ENCODE data around the gene SORCS2.

Gene SORCS2
- 0 to 0.19 (median 0) reads per million in 9 experiments for total RNA-seq

GRCh38 chr4:7192252-7193029 is at the start of gene SORCS2:
TSS of gene SORCS2 (plus strand) at chr4:7192538.
- no peaks in the 10 kb centered on the region for H3K36me3 Mint-ChIP-seq (ENCODE audit: insufficient read depth)
- H3K4me3 Mint-ChIP-seq = peak within 1 kb of the TSS; percentile 60 to 64
- H3K27me3 Mint-ChIP-seq = peaks cover 64 to 91% of the 10 kb centered on the region in 2 donors
- ATAC-seq (replicated peaks) (peak; percentile 94), DNase-seq (peak; percentile 41 to 58 (median 52))
- H3K27ac Mint-ChIP-seq = no peak within 1 kb of the TSS
- no peaks in the 10 kb centered on the region for H3K9me3 Mint-ChIP-seq
- H3K4me1 Mint-ChIP-seq (ENCODE audit: low read depth in 2 of 2) = peaks cover 0 to 2% of the 10 kb centered on the region in 2 donors

- DNase-seq = no peak
- peak overlapping the region in 1 of 2 donors; percentile 74 for H3K27ac Mint-ChIP-seq
- H3K9me3 Mint-ChIP-seq = no peaks in the 10 kb centered on the region
- H3K27me3 Mint-ChIP-seq = peaks cover 50 to 79% of the 10 kb centered on the region in 2 donors
- H3K4me3 Mint-ChIP-seq = no peak overlapping the region
- no peaks in the 10 kb centered on the region for H3K4me1 Mint-ChIP-seq (ENCODE audit: low read depth in 2 of 2)
- H3K36me3 Mint-ChIP-seq (ENCODE audit: insufficient read depth) = no peaks in the 10 kb centered on the region
- ATAC-seq (replicated peaks) = no peak
Observed at GRCh38 chr4:7144374-7145290, 47.7 kb upstream of the SORCS2 start.

GRCh38 chr4:7145291-7145934 is 46.9 kb upstream of the SORCS2 start:
- Mint-ChIP-seq H3K4me3 (no peak overlapping the region), H3K27ac (peak overlapping the region in 1 of 2 donors; percentile 74), H3K9me3 (no peaks in the 10 kb centered on the region), H3K4me1 (ENCODE audit: low read depth in 2 of 2) (no peaks in the 10 kb centered on the region), H3K27me3 (peaks cover 51 to 79% of the 10 kb centered on the region in 2 donors), H3K36me3 (ENCODE audit: insufficient read depth) (no peaks in the 10 kb centered on the region)
- no peak for ATAC-seq (replicated peaks)
- DNase-seq = no peak

- no peaks in the 10 kb centered on the region for H3K36me3 Mint-ChIP-seq (ENCODE audit: insufficient read depth)
- H3K9me3 Mint-ChIP-seq = no peaks in the 10 kb centered on the region
- H3K27me3 Mint-ChIP-seq = peaks cover 57 to 79% of the 10 kb centered on the region in 2 donors
- no peak overlapping the region for H3K27ac Mint-ChIP-seq
- no peak for DNase-seq
- no peak overlapping the region for H3K4me3 Mint-ChIP-seq
- peaks cover 0 to 1% of the 10 kb centered on the region in 2 donors for H3K4me1 Mint-ChIP-seq (ENCODE audit: low read depth in 2 of 2)
- ATAC-seq (replicated peaks) = no peak
Observed at GRCh38 chr4:7146059-7146785, 46.1 kb upstream of the SORCS2 start.

GRCh38 chr4:7146786-7147115 is 45.6 kb upstream of the SORCS2 start:
- no peaks in the 10 kb centered on the region for H3K9me3 Mint-ChIP-seq
- peaks cover 53 to 77% of the 10 kb centered on the region in 2 donors for H3K27me3 Mint-ChIP-seq
- no peak for ATAC-seq (replicated peaks)
- no peak overlapping the region for H3K4me3 Mint-ChIP-seq
- H3K36me3 Mint-ChIP-seq (ENCODE audit: insufficient read depth) = no peaks in the 10 kb centered on the region
- H3K4me1 Mint-ChIP-seq (ENCODE audit: low read depth in 2 of 2) = peaks cover 0 to 1% of the 10 kb centered on the region in 2 donors
- H3K27ac Mint-ChIP-seq = no peak overlapping the region
- DNase-seq = no peak

- DNase-seq = no peak
- Mint-ChIP-seq H3K9me3 (no peaks in the 10 kb centered on the region), H3K27me3 (peaks cover 53 to 77% of the 10 kb centered on the region in 2 donors), H3K27ac (no peak overlapping the region), H3K4me1 (ENCODE audit: low read depth in 2 of 2) (peaks cover 0 to 1% of the 10 kb centered on the region in 2 donors), H3K36me3 (ENCODE audit: insufficient read depth) (no peaks in the 10 kb centered on the region), H3K4me3 (no peak overlapping the region)
- no peak for ATAC-seq (replicated peaks)
Observed at GRCh38 chr4:7147261-7147660, 45.1 kb upstream of the SORCS2 start.

GRCh38 chr4:7147661-7148310 is 44.6 kb upstream of the SORCS2 start:
- no peak for DNase-seq
- Mint-ChIP-seq H3K36me3 (ENCODE audit: insufficient read depth) (no peaks in the 10 kb centered on the region), H3K27ac (no peak overlapping the region), H3K9me3 (no peaks in the 10 kb centered on the region), H3K4me1 (ENCODE audit: low read depth in 2 of 2) (peaks cover 0 to 1% of the 10 kb centered on the region in 2 donors), H3K27me3 (peaks cover 56 to 80% of the 10 kb centered on the region in 2 donors), H3K4me3 (no peak overlapping the region)
- no peak for ATAC-seq (replicated peaks)

GRCh38 chr4:7148337-7148736 is 44.0 kb upstream of the SORCS2 start:
- Mint-ChIP-seq H3K27ac (no peak overlapping the region), H3K4me3 (no peak overlapping the region), H3K27me3 (peaks cover 54 to 80% of the 10 kb centered on the region in 2 donors), H3K36me3 (ENCODE audit: insufficient read depth) (no peaks in the 10 kb centered on the region), H3K4me1 (ENCODE audit: low read depth in 2 of 2) (peaks cover 0 to 1% of the 10 kb centered on the region in 2 donors), H3K9me3 (no peaks in the 10 kb centered on the region)
- DNase-seq = no peak
- ATAC-seq (replicated peaks) = no peak

GRCh38 chr4:7150036-7150635 is 42.2 kb upstream of the SORCS2 start:
- peaks cover 0 to 1% of the 10 kb centered on the region in 2 donors for H3K4me1 Mint-ChIP-seq (ENCODE audit: low read depth in 2 of 2)
- no peak for ATAC-seq (replicated peaks)
- H3K4me3 Mint-ChIP-seq = no peak overlapping the region
- H3K9me3 Mint-ChIP-seq = no peaks in the 10 kb centered on the region
- no peak for DNase-seq
- peaks cover 60 to 87% of the 10 kb centered on the region in 2 donors for H3K27me3 Mint-ChIP-seq
- H3K27ac Mint-ChIP-seq = no peak overlapping the region
- H3K36me3 Mint-ChIP-seq (ENCODE audit: insufficient read depth) = no peaks in the 10 kb centered on the region

GRCh38 chr4:7151668-7152227 is 40.6 kb upstream of the SORCS2 start:
- no peaks in the 10 kb centered on the region for H3K9me3 Mint-ChIP-seq
- no peak overlapping the region for H3K4me3 Mint-ChIP-seq
- ATAC-seq (replicated peaks) = no peak
- H3K36me3 Mint-ChIP-seq (ENCODE audit: insufficient read depth) = no peaks in the 10 kb centered on the region
- no peak for DNase-seq
- H3K27ac Mint-ChIP-seq = no peak overlapping the region
- peaks cover 63 to 87% of the 10 kb centered on the region in 2 donors for H3K27me3 Mint-ChIP-seq
- H3K4me1 Mint-ChIP-seq (ENCODE audit: low read depth in 2 of 2) = peaks cover 0 to 1% of the 10 kb centered on the region in 2 donors

GRCh38 chr4:7153711-7154110 is 38.6 kb upstream of the SORCS2 start:
- DNase-seq = no peak
- peaks cover 3% of the 10 kb centered on the region for H3K36me3 Mint-ChIP-seq (ENCODE audit: insufficient read depth)
- H3K27me3 Mint-ChIP-seq = peaks cover 65 to 87% of the 10 kb centered on the region in 2 donors
- ATAC-seq (replicated peaks) = no peak
- no peaks in the 10 kb centered on the region for H3K9me3 Mint-ChIP-seq
- H3K27ac Mint-ChIP-seq = no peak overlapping the region
- no peak overlapping the region for H3K4me3 Mint-ChIP-seq
- peaks cover 0 to 1% of the 10 kb centered on the region in 2 donors for H3K4me1 Mint-ChIP-seq (ENCODE audit: low read depth in 2 of 2)
